DOHH2 (cell line): ENCODE measurements around the gene GPR4.

Experiments used
- H3F3A ChIP-seq: fragments of 200-600 bp; sonication (generic), shearing (Covaris generic); 2 replicates; pipeline ENCODE4 v1.6.0; 2016; ENCODE audit warnings: antibody characterized with exemption, mild to moderate bottlenecking; ENCODE audit not compliant: control insufficient read depth, insufficient read depth
- H3K27ac ChIP-seq: fragments of 200-600 bp; sonication (generic); 2 replicates; pipeline ENCODE4 v1.5.1; 2014; ENCODE audit warnings: low read depth, mild to moderate bottlenecking, low read length, moderate library complexity
- H3K27me3 ChIP-seq: fragments of 200-600 bp; sonication (generic); 2 replicates; pipeline ENCODE4 v1.6.1; 2014; ENCODE audit warnings: mild to moderate bottlenecking, low read length, mixed read lengths; ENCODE audit not compliant: control insufficient read depth
- H3K36me3 ChIP-seq: fragments of 200-600 bp; sonication (generic); 2 replicates; pipeline ENCODE4 v1.6.1; 2014; ENCODE audit warnings: mild to moderate bottlenecking, low read length, moderate library complexity, mixed read lengths; ENCODE audit not compliant: control insufficient read depth
- H3K4me1 ChIP-seq: fragments of 200-600 bp; sonication (generic); 2 replicates; pipeline ENCODE4 v1.6.1; 2014; ENCODE audit warnings: mild to moderate bottlenecking, low read length, mixed read lengths; ENCODE audit not compliant: control insufficient read depth
- H3K4me2 ChIP-seq: fragments of 200-600 bp; sonication (generic); 2 replicates; pipeline ENCODE4 v1.6.0; 2014; ENCODE audit warnings: mild to moderate bottlenecking, low read length, moderate library complexity
- H3K4me3 ChIP-seq: fragments of 200-600 bp; sonication (generic); 2 replicates; pipeline ENCODE4 v1.5.1; 2014; ENCODE audit warnings: mild to moderate bottlenecking, low read length, mixed read lengths
- H3K79me2 ChIP-seq: fragments of 200-600 bp; sonication (generic); 2 replicates; pipeline ENCODE4 v1.6.1; 2014; ENCODE audit warnings: mild to moderate bottlenecking, low read length, mixed read lengths; ENCODE audit not compliant: control insufficient read depth
- H3K9me2 ChIP-seq: fragments of 200-600 bp; sonication (generic); replicated peaks from 2 replicates; pipeline ENCODE4 v1.6.1; 2014; ENCODE audit warnings: mild to moderate bottlenecking, low read length, mixed read lengths; ENCODE audit not compliant: control insufficient read depth
- H3K9me3 ChIP-seq: fragments of 200-600 bp; sonication (generic); 2 replicates; pipeline ENCODE4 v1.6.1; 2014; ENCODE audit warnings: antibody characterized with exemption, low read length, mixed read lengths; ENCODE audit not compliant: control insufficient read depth, insufficient read depth
- H4K20me1 ChIP-seq: fragments of 200-600 bp; sonication (generic); 2 replicates; pipeline ENCODE4 v1.6.0; 2014; ENCODE audit warnings: low read depth, mild to moderate bottlenecking, antibody characterized with exemption, low read length, moderate library complexity; ENCODE audit not compliant: control insufficient read depth, insufficient read depth
- CTCF ChIP-seq: fragments of 200-600 bp; sonication (generic); IDR thresholded peaks from one replicate; pipeline ENCODE4 v1.5.1; 2014; ENCODE audit warnings: antibody characterized with exemption, mild to moderate bottlenecking, low read depth, low read length; ENCODE audit not compliant: poor library complexity, severe bottlenecking
- EZH2phosphoT487 ChIP-seq: fragments of 200-600 bp; sonication (generic); IDR thresholded peaks from 2 replicates; pipeline ENCODE4 v1.6.1; 2017; ENCODE audit warnings: borderline replicate concordance, mild to moderate bottlenecking, antibody characterized with exemption, low read length, moderate library complexity, mixed read lengths

Gene GPR4

GRCh38 chr19:45623984-45624383 lies 22.0 kb upstream of the GPR4 start:
- no peaks in the 10 kb centered on the region for H3K9me2 ChIP-seq
- TF ChIP-seq CTCF = no peak
- no peak for TF ChIP-seq EZH2phosphoT487
- H3K27ac ChIP-seq = no peak overlapping the region
- no peak overlapping the region for H3K4me3 ChIP-seq
- H3K79me2 ChIP-seq = no peaks in the 10 kb centered on the region
- H3F3A ChIP-seq = no peaks in the 10 kb centered on the region
- H3K4me2 ChIP-seq = no peak overlapping the region
- no peaks in the 10 kb centered on the region for H3K27me3 ChIP-seq
- no peaks in the 10 kb centered on the region for H3K4me1 ChIP-seq
- H3K9me3 ChIP-seq = no peaks in the 10 kb centered on the region
- peaks cover 7% of the 10 kb centered on the region; the same call in 1 of the 2 replicates for H3K36me3 ChIP-seq
- H4K20me1 ChIP-seq = no peaks in the 10 kb centered on the region

GRCh38 chr19:45621976-45622503 lies 20.0 kb upstream of the GPR4 start:
- Histone ChIP-seq H4K20me1 (no peaks in the 10 kb centered on the region), H3K9me3 (no peaks in the 10 kb centered on the region), H3K27me3 (no peaks in the 10 kb centered on the region), H3K36me3 (peaks cover 7% of the 10 kb centered on the region; the same call in 1 of the 2 replicates), H3K4me3 (no peak overlapping the region), H3K79me2 (no peaks in the 10 kb centered on the region), H3K4me2 (no peak overlapping the region), H3K4me1 (no peaks in the 10 kb centered on the region), H3K27ac (no peak overlapping the region), H3F3A (no peaks in the 10 kb centered on the region), H3K9me2 (no peaks in the 10 kb centered on the region)
- TF ChIP-seq CTCF (no peak), EZH2phosphoT487 (no peak)

GRCh38 chr19:45621389-45621788 lies 19.4 kb upstream of the GPR4 start:
- H3K9me3 ChIP-seq = no peaks in the 10 kb centered on the region
- peaks cover 11% of the 10 kb centered on the region; the same call in 1 of the 2 replicates for H3K36me3 ChIP-seq
- no peaks in the 10 kb centered on the region for H3K27me3 ChIP-seq
- no peaks in the 10 kb centered on the region for H3K79me2 ChIP-seq
- H4K20me1 ChIP-seq = no peaks in the 10 kb centered on the region
- no peak overlapping the region for H3K4me3 ChIP-seq
- H3K4me2 ChIP-seq = no peak overlapping the region
- peaks cover 3% of the 10 kb centered on the region for H3K4me1 ChIP-seq
- no peaks in the 10 kb centered on the region for H3F3A ChIP-seq
- no peaks in the 10 kb centered on the region for H3K9me2 ChIP-seq
- TF ChIP-seq CTCF (no peak), EZH2phosphoT487 (no peak)
- no peak overlapping the region for H3K27ac ChIP-seq

GRCh38 chr19:45616704-45617017 lies 14.6 kb upstream of the GPR4 start:
- no peaks in the 10 kb centered on the region for H3K79me2 ChIP-seq

More at GRCh38 chr19:45616704-45617017, 14.6 kb upstream of the GPR4 start:
- Histone ChIP-seq H3K9me2 (no peaks in the 10 kb centered on the region), H3K4me3 (0 out of 2 replicates have a peak overlapping the region, but pooled peaks have one; percentile 22), H3K36me3 (peaks cover 30% of the 10 kb centered on the region), H3K27ac (no peak overlapping the region), H3K9me3 (no peaks in the 10 kb centered on the region), H3K27me3 (no peaks in the 10 kb centered on the region), H3F3A (0 out of 2 replicates have a peak, but pooled peaks cover 2% of the 10 kb centered on the region), H4K20me1 (no peaks in the 10 kb centered on the region), H3K4me2 (peak overlapping the region; percentile 53), H3K4me1 (peaks cover 11% of the 10 kb centered on the region)
- TF ChIP-seq EZH2phosphoT487 = no peak
- no peak for TF ChIP-seq CTCF
